ENCODE data around the gene FAM13A.

Gene FAM13A

GRCh38 chr4:88828842-88829571 is 228.0 kb downstream of the FAM13A start:
- no peak for DNase-seq

- no peak for DNase-seq
These were observed 229.5 kb downstream of the FAM13A start for GRCh38 chr4:88827442-88827841.

GRCh38 chr4:88826771-88827170 is 230.2 kb downstream of the FAM13A start:
- DNase-seq: no peak

- no peak for DNase-seq
These were observed 231.1 kb downstream of the FAM13A start for GRCh38 chr4:88825931-88826330.

- DNase-seq: peak; percentile 87
These were observed 233.7 kb downstream of the FAM13A start for GRCh38 chr4:88823058-88823919.

- no peak for DNase-seq
These were observed 234.8 kb downstream of the FAM13A start for GRCh38 chr4:88822034-88822789.

DNA sequence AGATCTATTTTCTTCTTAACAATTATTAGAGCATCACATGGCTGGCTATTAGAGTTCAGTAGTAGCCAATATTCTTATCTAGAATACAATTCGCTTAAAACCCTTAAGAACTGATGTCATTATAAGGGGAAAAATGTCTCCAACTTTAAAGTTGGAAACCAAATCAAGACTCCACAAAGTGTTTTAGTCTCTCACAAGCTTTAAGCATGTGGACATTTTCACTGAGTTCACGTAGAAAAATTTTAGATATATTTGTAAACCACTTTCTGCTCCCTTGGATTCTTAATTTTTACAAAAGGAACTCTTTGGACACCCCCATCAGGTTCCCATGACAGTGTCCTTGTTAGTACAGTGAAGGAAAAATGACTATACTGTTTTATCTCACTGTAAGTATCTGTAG is 235.5 kb downstream of the FAM13A start:
- no peak for DNase-seq

GRCh38 chr4:88820698-88821415 is 236.1 kb downstream of the FAM13A start:
- peak; percentile 6 for DNase-seq

- DNase-seq: no peak
These were observed 236.9 kb downstream of the FAM13A start for GRCh38 chr4:88819818-88820697.

- peak; percentile 61 for DNase-seq
These were observed 238.1 kb downstream of the FAM13A start for GRCh38 chr4:88818631-88819470.

DNA sequence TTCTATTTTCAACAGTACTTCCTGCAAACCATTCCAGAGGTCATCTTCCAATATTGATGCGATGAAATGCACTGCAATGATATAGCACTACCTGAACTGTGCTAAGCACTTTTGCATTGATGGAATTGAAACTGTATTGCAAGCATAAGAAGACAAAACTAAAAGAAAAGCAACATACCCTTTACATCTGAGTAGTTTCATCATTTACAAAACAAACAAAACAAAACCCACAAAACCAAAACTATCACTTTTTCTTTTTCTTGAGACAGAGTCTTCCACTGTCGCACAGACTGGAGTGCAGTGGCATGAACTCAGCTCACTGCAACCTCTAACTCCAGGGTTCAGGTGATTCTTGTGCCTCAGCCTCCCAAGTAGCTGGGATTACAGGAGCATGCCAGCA is 239.2 kb downstream of the FAM13A start:
- DNase-seq: no peak

DNA sequence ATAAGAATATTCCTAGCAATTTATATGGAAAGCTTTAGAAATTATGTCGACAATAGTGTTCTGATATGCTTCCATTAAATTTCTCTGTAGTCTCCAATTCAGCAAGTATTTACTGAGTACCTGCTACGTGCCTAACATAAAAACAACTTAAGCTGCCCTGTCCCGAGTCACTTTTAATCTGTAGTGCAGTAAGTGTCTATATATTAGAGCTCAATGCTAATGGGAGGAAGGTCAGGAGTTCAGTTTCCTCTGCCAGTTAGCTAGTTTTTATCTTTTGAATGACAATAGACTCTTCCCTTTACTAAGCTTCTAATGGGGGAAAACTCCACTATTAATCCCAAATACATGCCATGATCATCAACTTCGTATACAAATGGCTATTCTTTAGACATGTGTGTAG is 240.6 kb downstream of the FAM13A start:
- DNase-seq: no peak

DNA sequence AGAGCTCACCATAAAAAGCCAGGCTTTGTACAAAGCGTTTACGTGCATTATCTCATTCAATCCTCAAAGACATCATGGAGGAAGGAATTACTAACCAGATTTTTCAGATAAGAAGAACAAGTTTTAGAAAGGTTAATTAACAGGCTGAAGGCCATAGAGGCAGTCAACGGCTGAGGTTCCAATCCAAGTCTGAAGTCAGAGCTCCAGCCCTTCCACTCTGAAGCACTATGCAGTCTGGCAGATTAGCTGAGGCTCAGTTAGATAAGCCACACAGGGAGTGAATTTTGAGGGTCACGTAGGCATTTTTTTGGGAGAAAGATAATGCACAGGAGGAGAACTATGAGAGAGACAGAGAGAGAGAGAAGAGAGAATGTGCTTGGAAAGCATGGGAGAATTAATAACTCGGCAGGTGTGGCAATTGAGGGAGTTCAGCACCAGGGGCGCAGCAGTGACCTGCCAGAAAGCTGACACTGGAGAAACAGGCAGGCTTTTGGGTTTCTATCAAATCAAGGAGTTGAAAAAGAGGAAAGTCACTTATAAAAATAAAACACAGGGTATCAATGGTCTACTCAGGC is 242.9 kb downstream of the FAM13A start:
- no peak for DNase-seq

GRCh38 chr4:88813013-88813412 is 244.0 kb downstream of the FAM13A start:
- DNase-seq: no peak

- no peak for DNase-seq
These were observed 244.6 kb downstream of the FAM13A start for GRCh38 chr4:88812420-88812819.

GRCh38 chr4:88811904-88812303 is 245.1 kb downstream of the FAM13A start:
- DNase-seq: no peak

DNA sequence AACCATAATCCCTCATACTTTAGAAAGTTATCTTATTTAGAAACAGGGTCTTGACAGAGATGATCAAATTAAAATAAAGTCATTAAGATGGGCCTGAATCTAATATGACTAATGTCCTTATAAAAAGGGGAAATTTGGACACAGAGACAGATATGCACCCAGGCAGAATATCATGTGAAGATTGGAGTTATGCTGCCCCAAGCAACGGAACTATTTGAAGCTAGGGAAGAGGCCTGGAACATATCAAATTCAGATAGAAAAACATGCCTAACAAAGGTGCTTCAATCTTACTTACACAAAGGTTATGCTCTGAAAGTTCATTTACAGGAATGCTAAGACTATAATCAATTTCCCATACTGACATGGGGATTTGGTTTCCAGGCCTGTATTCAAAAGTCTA is 246.7 kb downstream of the FAM13A start:
- DNase-seq: no peak

GRCh38 chr4:88809576-88810219 is 247.3 kb downstream of the FAM13A start:
- no peak for DNase-seq

DNA sequence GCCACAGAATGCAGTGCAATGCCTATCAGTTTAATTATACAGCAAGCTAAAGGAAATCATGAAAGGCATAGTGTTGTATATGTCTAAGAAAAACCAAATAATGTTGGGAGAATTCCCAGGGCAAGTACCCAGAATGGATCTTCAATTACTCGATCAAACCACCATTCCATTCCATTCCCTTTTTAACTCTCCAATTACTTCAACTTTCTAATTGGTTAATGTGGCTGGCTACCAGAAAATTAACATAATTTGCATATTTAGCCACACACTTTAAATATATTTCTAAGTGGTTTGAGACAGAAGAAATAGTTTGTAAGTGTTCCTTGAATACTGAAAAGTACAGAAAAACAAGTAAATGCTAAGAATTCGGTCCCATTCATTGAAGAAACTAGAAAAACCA is 247.9 kb downstream of the FAM13A start:
- no peak for DNase-seq

DNA sequence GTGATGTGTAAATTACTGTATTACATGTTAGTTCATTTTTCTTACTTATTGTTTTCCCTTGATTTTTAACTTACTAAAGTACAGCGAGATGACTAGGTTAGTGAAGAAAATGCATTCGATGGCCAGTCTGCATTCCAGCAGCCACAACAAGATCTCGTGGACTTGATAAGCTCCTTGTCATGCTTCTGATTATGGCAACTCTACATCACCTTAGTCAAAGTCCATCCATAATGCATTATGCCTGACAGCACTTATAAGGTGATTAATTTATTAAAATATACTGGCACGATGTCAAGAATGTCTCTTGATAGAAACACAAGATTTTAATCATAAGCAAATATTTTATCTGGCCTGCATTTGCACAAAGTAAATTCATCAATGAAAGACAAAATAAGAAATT is 249.5 kb downstream of the FAM13A start:
- DNase-seq: no peak

Data from CD4-positive, alpha-beta T cell treated with Interleukin-21 for 1 hour (primary cell).